IPS DF 6.9 (cell line): Measurements from ENCODE around the gene ADGRL3.
"Not testable (repeated sequence)": the region's sequence is repeated elsewhere in the genome, so short reads cannot be mapped to it uniquely, and the experiment has no call there.

Experiments
- DNase-seq: peaks from one replicate; pipeline ENCODE4 v3.0.0-alpha.2; 2013; ENCODE audit warnings: low read depth, low spot score
- H3K27ac ChIP-seq: one replicate; pipeline ENCODE4 v1.5.1; 2013; ENCODE audit warnings: low read length, control low read depth
- H3K27me3 ChIP-seq: 2 replicates; pipeline ENCODE4 v1.6.1; 2013; ENCODE audit warnings: mild to moderate bottlenecking, low read length; ENCODE audit not compliant: control insufficient read depth, insufficient read depth
- H3K36me3 ChIP-seq: 2 replicates; pipeline ENCODE4 v1.6.1; 2013; ENCODE audit warnings: low read length; ENCODE audit not compliant: control insufficient read depth, insufficient read depth
- H3K4me1 ChIP-seq: 2 replicates; pipeline ENCODE4 v1.6.1; 2013; ENCODE audit warnings: low read length; ENCODE audit not compliant: control insufficient read depth, insufficient read depth
- H3K4me3 ChIP-seq: 2 replicates; pipeline ENCODE4 v1.5.1; 2013; ENCODE audit warnings: mild to moderate bottlenecking, low read length
- H3K9me3 ChIP-seq: 2 replicates; pipeline ENCODE4 v1.6.1; 2013; ENCODE audit warnings: low read length, inconsistent platforms; ENCODE audit not compliant: control insufficient read depth, insufficient read depth
- WGBS: extraction: QIAGEN DNeasy Blood & Tissue Kit; methylation state at CpG from one replicate; pipeline ENCODE4 v1.1.7; 2013; ENCODE audit warnings: mixed read lengths, missing lambda C conversion rate; ENCODE audit not compliant: insufficient read length, insufficient coverage; 5-methylcytosine and 5-hydroxymethylcytosine counted together

Gene ADGRL3

GRCh38 chr4:61852105-61852504 lies 652.0 kb downstream of the ADGRL3 start:
- H3K9me3 ChIP-seq, H3K27ac ChIP-seq, H3K4me3 ChIP-seq, H3K4me1 ChIP-seq, H3K36me3 ChIP-seq, DNase-seq, H3K27me3 ChIP-seq: not testable (repeated sequence)
- no CpG with 5 or more reads among the region's 5 CpGs for WGBS

- peak; percentile 31 for DNase-seq
- Histone ChIP-seq H3K4me3 (no peak overlapping the region), H3K9me3 (no peaks in the 10 kb centered on the region), H3K27ac (no peak overlapping the region), H3K27me3 (no peaks in the 10 kb centered on the region), H3K36me3 (no peaks in the 10 kb centered on the region; the same call in 1 of the 2 replicates), H3K4me1 (no peaks in the 10 kb centered on the region)
- no CpG with 5 or more reads among the region's 6 CpGs for WGBS
Measured at GRCh38 chr4:61853041-61853440, 652.9 kb downstream of the ADGRL3 start.

GRCh38 chr4:61860376-61860775 lies 660.2 kb downstream of the ADGRL3 start:
- no peak overlapping the region for H3K4me3 ChIP-seq
- H3K27ac ChIP-seq = no peak overlapping the region
- H3K27me3 ChIP-seq = no peaks in the 10 kb centered on the region
- H3K36me3 ChIP-seq = no peaks in the 10 kb centered on the region
- no CpG with 5 or more reads among the region's 6 CpGs for WGBS
- no peaks in the 10 kb centered on the region for H3K4me1 ChIP-seq
- H3K9me3 ChIP-seq = no peaks in the 10 kb centered on the region
- no peak for DNase-seq

GRCh38 chr4:61864286-61864685 lies 664.2 kb downstream of the ADGRL3 start:
- Histone ChIP-seq H3K9me3 (no peaks in the 10 kb centered on the region), H3K27ac (no peak overlapping the region), H3K4me3 (no peak overlapping the region), H3K4me1 (no peaks in the 10 kb centered on the region), H3K27me3 (no peaks in the 10 kb centered on the region), H3K36me3 (no peaks in the 10 kb centered on the region)
- no CpG with 5 or more reads among the region's 1 CpG for WGBS
- DNase-seq = no peak

GRCh38 chr4:61866378-61867030 lies 666.4 kb downstream of the ADGRL3 start:
- Histone ChIP-seq H3K4me3 (no peak overlapping the region), H3K27ac (no peak overlapping the region), H3K36me3 (no peaks in the 10 kb centered on the region), H3K27me3 (no peaks in the 10 kb centered on the region), H3K9me3 (no peaks in the 10 kb centered on the region), H3K4me1 (no peaks in the 10 kb centered on the region)
- DNase-seq = no peak
- no CpG with 5 or more reads among the region's 4 CpGs for WGBS

GRCh38 chr4:61872983-61873382 lies 672.9 kb downstream of the ADGRL3 start:
- WGBS = no CpG with 5 or more reads among the region's 3 CpGs
- no peaks in the 10 kb centered on the region for H3K9me3 ChIP-seq
- H3K4me3 ChIP-seq = no peak overlapping the region
- H3K36me3 ChIP-seq = no peaks in the 10 kb centered on the region; the same call in 1 of the 2 replicates
- H3K4me1 ChIP-seq = no peaks in the 10 kb centered on the region
- no peaks in the 10 kb centered on the region for H3K27me3 ChIP-seq
- DNase-seq = no peak
- no peak overlapping the region for H3K27ac ChIP-seq

GRCh38 chr4:61877266-61877665 lies 677.1 kb downstream of the ADGRL3 start:
- DNase-seq = no peak
- H3K27ac ChIP-seq = no peak overlapping the region
- no peak overlapping the region for H3K4me3 ChIP-seq
- no peaks in the 10 kb centered on the region for H3K9me3 ChIP-seq
- no peaks in the 10 kb centered on the region; the same call in 1 of the 2 replicates for H3K36me3 ChIP-seq
- H3K27me3 ChIP-seq = no peaks in the 10 kb centered on the region
- H3K4me1 ChIP-seq = no peaks in the 10 kb centered on the region

GRCh38 chr4:61877893-61878292 lies 677.8 kb downstream of the ADGRL3 start:
- no peaks in the 10 kb centered on the region for H3K9me3 ChIP-seq
- H3K27ac ChIP-seq = no peak overlapping the region
- no peak for DNase-seq
- no peaks in the 10 kb centered on the region for H3K4me1 ChIP-seq
- H3K27me3 ChIP-seq = no peaks in the 10 kb centered on the region
- no CpG with 5 or more reads among the region's 2 CpGs for WGBS
- H3K36me3 ChIP-seq = no peaks in the 10 kb centered on the region; the same call in 1 of the 2 replicates
- no peak overlapping the region for H3K4me3 ChIP-seq

- Histone ChIP-seq H3K4me1 (no peaks in the 10 kb centered on the region), H3K4me3 (no peak overlapping the region), H3K27ac (no peak overlapping the region), H3K9me3 (no peaks in the 10 kb centered on the region), H3K36me3 (no peaks in the 10 kb centered on the region), H3K27me3 (no peaks in the 10 kb centered on the region)
- DNase-seq = no peak
- WGBS = no CpG with 5 or more reads among the region's 2 CpGs
Measured at GRCh38 chr4:61882381-61882780, 682.3 kb downstream of the ADGRL3 start.

- Histone ChIP-seq H3K4me1 (no peaks in the 10 kb centered on the region), H3K27ac (no peak overlapping the region), H3K9me3 (no peaks in the 10 kb centered on the region), H3K4me3 (no peak overlapping the region), H3K27me3 (no peaks in the 10 kb centered on the region), H3K36me3 (no peaks in the 10 kb centered on the region)
- no CpG with 5 or more reads among the region's 1 CpG for WGBS
- no peak for DNase-seq
Measured at GRCh38 chr4:61886131-61886530, 686.0 kb downstream of the ADGRL3 start.

GRCh38 chr4:61889117-61889516 lies 689.0 kb downstream of the ADGRL3 start:
- WGBS = no CpG with 5 or more reads among the region's 1 CpG
- Histone ChIP-seq H3K9me3 (no peaks in the 10 kb centered on the region; the same call in 1 of the 2 replicates), H3K27ac (no peak overlapping the region), H3K4me1 (no peaks in the 10 kb centered on the region), H3K27me3 (no peaks in the 10 kb centered on the region), H3K36me3 (no peaks in the 10 kb centered on the region), H3K4me3 (no peak overlapping the region)
- DNase-seq = no peak
